Glutamatergic neuron (in vitro differentiated cells): ENCODE data around the gene PECR. TPM values are rescaled to one million over a fixed set of nuclear protein-coding genes. Genes with fewer than 3 reads are reported as not detected.

Experiments
- DNase-seq: peaks from one replicate; pipeline ENCODE4 v3.0.0; 2022
- H3K27ac Mint-ChIP-seq: one replicate; pipeline ENCODE4 v1.8.0; 2020; ENCODE audit warnings: mild to moderate bottlenecking, mixed read lengths, inconsistent platforms; ENCODE audit not compliant: unreplicated experiment
- H3K27me3 Mint-ChIP-seq: one replicate; pipeline ENCODE4 v1.8.0; 2020; ENCODE audit warnings: mild to moderate bottlenecking, moderate library complexity, mixed read lengths, inconsistent platforms; ENCODE audit not compliant: unreplicated experiment
- H3K36me3 Mint-ChIP-seq: one replicate; pipeline ENCODE4 v1.8.0; 2020; ENCODE audit warnings: mild to moderate bottlenecking, mixed read lengths, inconsistent platforms; ENCODE audit not compliant: unreplicated experiment
- H3K4me1 Mint-ChIP-seq: one replicate; pipeline ENCODE4 v1.8.0; 2020; ENCODE audit warnings: mild to moderate bottlenecking, low read depth, mixed read lengths, inconsistent platforms; ENCODE audit not compliant: unreplicated experiment
- H3K4me3 Mint-ChIP-seq: one replicate; pipeline ENCODE4 v1.8.0; 2020; ENCODE audit warnings: mild to moderate bottlenecking, mixed read lengths, inconsistent platforms; ENCODE audit not compliant: unreplicated experiment
- H3K9me3 Mint-ChIP-seq: one replicate; pipeline ENCODE4 v1.8.0; 2020; ENCODE audit warnings: mild to moderate bottlenecking, moderate library complexity, mixed read lengths, inconsistent platforms; ENCODE audit not compliant: unreplicated experiment
- CTCF ChIP-seq: fragments of 200-600 bp; sonication (generic); IDR thresholded peaks from one replicate; pipeline ENCODE4 v1.5.0; 2021; ENCODE audit not compliant: partially characterized antibody, unreplicated experiment
- total RNA-seq: library from RNA; stranded (reverse); fragmentation: NEBNext Ultra II Directional; extraction: Animal tissue kit (Norgen Biotek cat#: 25700); gene quantifications from one replicate; pipeline ENCODE4 v1.2.1, GENCODE V29; 2021; ENCODE audit not compliant: unreplicated experiment

The PECR gene
- total RNA-seq, 1 donor from 2014 or later: 33.0 TPM

GRCh38 chr2:216114714-216115531 lies 33.3 kb upstream of the PECR start:
- H3K36me3 Mint-ChIP-seq: no peaks in the 10 kb centered on the region
- peak; percentile 94 for TF ChIP-seq CTCF
- peaks cover 17% of the 10 kb centered on the region for H3K9me3 Mint-ChIP-seq
- H3K4me1 Mint-ChIP-seq: peaks cover 74% of the 10 kb centered on the region
- peak overlapping the region; percentile 98 for H3K27ac Mint-ChIP-seq
- peak; percentile 97 for DNase-seq
- H3K4me3 Mint-ChIP-seq: peak overlapping the region; percentile 78
- H3K27me3 Mint-ChIP-seq: peaks cover 12% of the 10 kb centered on the region

- peaks cover 17% of the 10 kb centered on the region for H3K9me3 Mint-ChIP-seq
- peak overlapping the region; percentile 98 for H3K27ac Mint-ChIP-seq
- H3K27me3 Mint-ChIP-seq: peaks cover 14% of the 10 kb centered on the region
- H3K4me3 Mint-ChIP-seq: peak overlapping the region; percentile 78
- no peak for TF ChIP-seq CTCF
- peaks cover 71% of the 10 kb centered on the region for H3K4me1 Mint-ChIP-seq
- DNase-seq: no peak
- H3K36me3 Mint-ChIP-seq: no peaks in the 10 kb centered on the region
Measured at GRCh38 chr2:216114382-216114713, 32.7 kb upstream of the PECR start.

GRCh38 chr2:216113572-216113971 lies 32.0 kb upstream of the PECR start:
- no peak for TF ChIP-seq CTCF
- peak overlapping the region; percentile 33 for H3K4me3 Mint-ChIP-seq
- peaks cover 23% of the 10 kb centered on the region for H3K9me3 Mint-ChIP-seq
- H3K27ac Mint-ChIP-seq: peak overlapping the region; percentile 80
- peaks cover 19% of the 10 kb centered on the region for H3K27me3 Mint-ChIP-seq
- peaks cover 67% of the 10 kb centered on the region for H3K4me1 Mint-ChIP-seq
- no peaks in the 10 kb centered on the region for H3K36me3 Mint-ChIP-seq
- DNase-seq: no peak

- H3K4me1 Mint-ChIP-seq: peaks cover 66% of the 10 kb centered on the region
- peaks cover 25% of the 10 kb centered on the region for H3K9me3 Mint-ChIP-seq
- H3K36me3 Mint-ChIP-seq: no peaks in the 10 kb centered on the region
- no peak for TF ChIP-seq CTCF
- DNase-seq: no peak
- peaks cover 19% of the 10 kb centered on the region for H3K27me3 Mint-ChIP-seq
- no peak overlapping the region for H3K4me3 Mint-ChIP-seq
- H3K27ac Mint-ChIP-seq: peak overlapping the region; percentile 41
Measured at GRCh38 chr2:216112926-216113325, 31.3 kb upstream of the PECR start.

- Mint-ChIP-seq H3K36me3 (no peaks in the 10 kb centered on the region), H3K4me1 (peaks cover 54% of the 10 kb centered on the region)
Measured at GRCh38 chr2:216111122-216111521, 29.5 kb upstream of the PECR start.

More at GRCh38 chr2:216111122-216111521, 29.5 kb upstream of the PECR start:
- no peak for DNase-seq
- no peak for TF ChIP-seq CTCF
- H3K27me3 Mint-ChIP-seq: peaks cover 17% of the 10 kb centered on the region
- peak overlapping the region; percentile 82 for H3K4me3 Mint-ChIP-seq
- H3K9me3 Mint-ChIP-seq: peaks cover 23% of the 10 kb centered on the region
- peak overlapping the region; percentile 86 for H3K27ac Mint-ChIP-seq
